Activated naive CD4-positive, alpha-beta T cell treated with anti-CD3 and anti-CD28 coated beads, Interleukin-2, amount 10 ng/mL, durations not matched to agents 7 days and 5 days (primary cell): Measurements from ENCODE around the gene LRP8.
A peak's percentile ranks its signal among the peaks of the same experiment; 100 is the strongest.

Source experiments
- CTCF ChIA-PET: fragments of 350-600 bp; sonication (Branson Sonifier 250); formaldehyde crosslinking; loops from one replicate; lab custom pipeline; 2021; ENCODE audit warnings: antibody characterized with exemption; lab: Charles Lee
- DNase-seq: peaks from one replicate; pipeline ENCODE4 v3.0.0-alpha.2; 2020
- H3K27ac Mint-ChIP-seq: one replicate; pipeline ENCODE4 v1.8.0; 2021; ENCODE audit warnings: mild to moderate bottlenecking, moderate library complexity, mixed read lengths
- H3K27me3 Mint-ChIP-seq: one replicate; pipeline ENCODE4 v1.8.0; 2021; ENCODE audit warnings: mild to moderate bottlenecking, mixed read lengths
- H3K36me3 Mint-ChIP-seq: one replicate; pipeline ENCODE4 v1.8.0; 2021; ENCODE audit warnings: mixed read lengths
- H3K4me1 Mint-ChIP-seq: one replicate; pipeline ENCODE4 v1.8.0; 2021; ENCODE audit warnings: mixed read lengths
- H3K4me3 Mint-ChIP-seq: one replicate; pipeline ENCODE4 v1.8.0; 2021; ENCODE audit warnings: mild to moderate bottlenecking, moderate library complexity, mixed read lengths
- H3K9me3 Mint-ChIP-seq: one replicate; pipeline ENCODE4 v1.8.0; 2021; ENCODE audit warnings: mixed read lengths

Gene LRP8

DNA sequence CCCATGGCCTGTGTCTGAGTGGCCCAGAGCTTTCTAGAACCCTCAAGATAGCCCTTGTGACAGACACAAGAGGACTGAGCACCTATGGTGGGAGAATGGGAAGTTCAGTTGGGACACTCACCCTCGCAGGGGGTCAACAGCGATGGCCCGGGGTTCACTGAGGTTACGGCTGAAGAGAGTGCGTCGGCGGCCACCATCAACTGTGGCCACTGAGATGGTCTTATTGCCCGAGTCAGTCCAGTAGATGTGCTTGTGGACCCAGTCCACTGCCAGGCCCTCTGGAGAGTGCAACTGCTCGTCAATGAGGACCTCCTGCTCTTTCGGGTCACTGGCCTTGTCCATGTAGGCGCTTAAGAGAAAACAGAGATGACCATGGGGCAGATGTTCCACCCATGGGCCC lies 63.8 kb downstream of the LRP8 start:
- Mint-ChIP-seq H3K27ac (no peak overlapping the region), H3K36me3 (peaks cover 51% of the 10 kb centered on the region), H3K4me3 (no peak overlapping the region), H3K4me1 (no peaks in the 10 kb centered on the region), H3K9me3 (no peaks in the 10 kb centered on the region), H3K27me3 (no peaks in the 10 kb centered on the region)
- no peak for DNase-seq
- CTCF ChIA-PET, result interaction anchor here (1.1 kb wide), 1 partner anchor 129 kb away, joined by 4 read pairs; no protein-coding TSS in a partner anchor

DNA sequence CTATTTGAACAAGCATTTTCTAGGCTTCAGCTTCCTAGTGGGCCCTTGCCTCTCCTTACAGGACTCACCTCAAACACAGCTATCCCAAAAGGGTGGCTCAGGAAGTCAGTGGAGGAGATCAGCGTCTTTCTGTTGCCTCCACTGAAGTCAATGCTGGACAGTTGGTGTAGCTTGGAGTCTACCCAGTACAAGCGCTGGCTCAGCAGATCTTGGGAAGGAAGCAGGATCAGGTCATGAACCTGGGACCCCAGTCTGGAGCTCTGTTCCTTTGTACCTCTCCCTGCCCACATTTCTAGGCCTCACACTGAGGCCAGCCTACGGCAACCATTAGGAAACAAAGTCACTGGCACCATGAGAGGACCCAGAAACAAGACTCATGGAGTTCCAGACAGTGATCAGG lies 65.9 kb downstream of the LRP8 start:
- CTCF ChIA-PET, result interaction anchor here (1.1 to 1.8 kb wide), 3 partner anchors 16 to 132 kb away, joined by 4 read pairs; no protein-coding TSS in a partner anchor
- H3K4me1 Mint-ChIP-seq, result no peaks in the 10 kb centered on the region
- no peak for DNase-seq
- no peaks in the 10 kb centered on the region for H3K27me3 Mint-ChIP-seq
- H3K9me3 Mint-ChIP-seq, result no peaks in the 10 kb centered on the region
- H3K4me3 Mint-ChIP-seq, result no peak overlapping the region
- peaks cover 57% of the 10 kb centered on the region for H3K36me3 Mint-ChIP-seq
- H3K27ac Mint-ChIP-seq, result no peak overlapping the region

DNA sequence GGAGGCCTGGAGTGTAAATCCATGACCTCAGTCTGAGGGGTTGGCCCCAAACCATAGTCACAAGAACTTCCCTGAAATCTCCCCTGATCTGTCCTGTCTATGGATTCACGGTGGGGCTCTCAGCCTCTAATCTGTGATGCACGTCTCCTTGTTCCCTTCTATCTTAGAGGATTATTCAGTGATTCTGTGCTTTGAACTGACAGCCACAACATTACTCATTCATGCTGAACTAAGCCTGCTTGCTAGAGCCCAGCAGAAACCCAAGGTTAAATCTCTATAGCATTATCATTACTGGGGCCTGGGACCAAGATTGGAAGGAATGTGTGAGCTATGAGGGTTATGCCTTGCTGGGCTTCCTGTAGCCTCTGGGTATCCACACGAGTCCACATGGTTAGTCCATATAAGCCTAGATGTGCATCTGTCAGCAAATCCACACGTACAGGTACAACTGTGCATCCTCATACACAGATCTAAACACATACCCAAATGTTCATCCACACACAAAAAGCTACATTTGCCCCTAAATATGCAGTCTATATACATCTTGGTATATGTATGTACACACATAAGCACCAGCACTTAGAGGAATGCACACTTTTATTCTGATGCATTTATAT lies 67.1 kb downstream of the LRP8 start:
- no peaks in the 10 kb centered on the region for H3K27me3 Mint-ChIP-seq
- CTCF ChIA-PET, result interaction anchor here (1.1 kb wide), 1 partner anchor 18 kb away, joined by 4 read pairs; no protein-coding TSS in a partner anchor
- no peak overlapping the region for H3K4me3 Mint-ChIP-seq
- H3K9me3 Mint-ChIP-seq, result no peaks in the 10 kb centered on the region
- H3K4me1 Mint-ChIP-seq, result no peaks in the 10 kb centered on the region
- no peak for DNase-seq
- no peak overlapping the region for H3K27ac Mint-ChIP-seq
- peaks cover 58% of the 10 kb centered on the region for H3K36me3 Mint-ChIP-seq

DNA sequence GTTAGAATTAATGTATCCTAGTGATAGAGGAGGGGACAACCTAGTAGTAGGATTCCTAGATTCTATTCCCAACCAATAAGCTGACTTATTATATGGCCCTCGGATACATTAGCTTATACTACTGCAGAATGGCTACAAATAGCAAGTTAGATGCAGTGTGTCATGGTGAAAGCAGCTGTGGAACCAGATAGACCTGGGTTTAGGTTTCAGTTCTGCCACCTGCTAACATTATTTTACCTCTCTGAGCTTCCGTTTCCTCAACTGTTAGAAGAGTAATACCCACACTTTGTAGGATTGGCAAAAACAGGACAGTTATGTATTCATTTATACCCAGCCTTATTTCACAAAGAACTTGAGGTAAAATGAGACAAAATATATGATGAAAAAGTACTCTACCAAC lies 67.9 kb downstream of the LRP8 start:
- CTCF ChIA-PET, result no interaction called here
- Mint-ChIP-seq H3K4me1 (no peaks in the 10 kb centered on the region), H3K4me3 (no peak overlapping the region), H3K27ac (peak overlapping the region; percentile 51), H3K27me3 (no peaks in the 10 kb centered on the region), H3K9me3 (no peaks in the 10 kb centered on the region), H3K36me3 (peaks cover 54% of the 10 kb centered on the region)
- no peak for DNase-seq

DNA sequence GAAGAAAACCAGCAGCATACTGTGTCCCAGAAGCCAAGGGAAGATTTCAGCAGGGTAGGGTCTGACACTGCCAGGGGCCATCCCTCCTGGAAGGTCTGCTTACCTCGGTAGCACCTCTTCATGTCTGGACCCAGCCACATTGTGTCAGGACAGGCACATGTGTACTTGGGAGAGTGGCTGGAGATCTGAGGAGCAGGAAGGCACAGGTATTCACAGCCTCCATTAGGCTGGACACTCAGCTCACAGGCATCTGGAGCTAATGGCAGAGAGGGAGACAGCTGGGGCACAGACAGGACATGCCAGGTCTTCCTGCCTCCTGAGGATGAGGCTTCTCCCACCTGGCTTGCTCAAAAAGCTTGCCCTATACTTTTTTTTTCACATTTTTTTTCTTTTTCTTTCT lies 69.7 kb downstream of the LRP8 start:
- H3K27me3 Mint-ChIP-seq, result no peaks in the 10 kb centered on the region
- H3K36me3 Mint-ChIP-seq, result peaks cover 48% of the 10 kb centered on the region
- no peaks in the 10 kb centered on the region for H3K4me1 Mint-ChIP-seq
- no peaks in the 10 kb centered on the region for H3K9me3 Mint-ChIP-seq
- CTCF ChIA-PET, result interaction anchor here (0.6 to 1.8 kb wide), 3 partner anchors 9 to 872 kb away, joined by 3 to 5 read pairs (median 3); no protein-coding TSS in a partner anchor
- no peak overlapping the region for H3K27ac Mint-ChIP-seq
- H3K4me3 Mint-ChIP-seq, result no peak overlapping the region
- no peak for DNase-seq

DNA sequence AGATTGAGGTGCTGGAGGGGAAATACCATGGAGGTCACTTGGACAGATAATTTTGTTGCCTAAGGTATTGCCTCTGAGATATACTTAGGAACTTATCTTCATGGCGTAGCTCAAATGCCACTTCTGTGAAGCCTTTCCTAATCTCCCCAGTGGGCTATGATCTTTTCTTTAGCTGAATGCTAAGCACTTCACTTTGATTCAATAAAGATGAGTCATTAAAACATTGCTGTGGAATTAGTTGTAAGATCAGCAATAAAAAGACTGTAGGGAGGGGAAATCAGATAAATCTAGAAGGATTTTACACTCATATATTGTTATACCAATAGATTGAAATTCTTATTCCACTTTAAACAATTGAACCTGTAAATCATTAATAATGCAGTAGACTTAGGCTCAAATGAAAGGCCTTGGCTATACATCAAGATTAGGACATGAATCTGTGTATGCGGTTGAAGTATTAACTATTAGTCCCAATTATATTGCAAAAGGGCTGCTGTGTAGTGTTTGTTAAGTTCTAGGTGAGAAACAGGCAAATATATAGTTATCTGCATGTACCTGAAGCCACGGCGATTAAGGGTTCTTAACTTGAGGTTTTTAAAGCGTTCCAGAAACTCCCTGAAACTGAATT lies 70.3 kb downstream of the LRP8 start:
- CTCF ChIA-PET, result interaction anchor here (1.7 to 1.8 kb wide), 2 partner anchors 10 to 136 kb away, joined by 3 to 5 read pairs; no protein-coding TSS in a partner anchor
- Mint-ChIP-seq H3K4me1 (no peaks in the 10 kb centered on the region), H3K4me3 (no peak overlapping the region), H3K9me3 (no peaks in the 10 kb centered on the region), H3K27ac (no peak overlapping the region), H3K27me3 (no peaks in the 10 kb centered on the region), H3K36me3 (peaks cover 43% of the 10 kb centered on the region)
- DNase-seq, result no peak

DNA sequence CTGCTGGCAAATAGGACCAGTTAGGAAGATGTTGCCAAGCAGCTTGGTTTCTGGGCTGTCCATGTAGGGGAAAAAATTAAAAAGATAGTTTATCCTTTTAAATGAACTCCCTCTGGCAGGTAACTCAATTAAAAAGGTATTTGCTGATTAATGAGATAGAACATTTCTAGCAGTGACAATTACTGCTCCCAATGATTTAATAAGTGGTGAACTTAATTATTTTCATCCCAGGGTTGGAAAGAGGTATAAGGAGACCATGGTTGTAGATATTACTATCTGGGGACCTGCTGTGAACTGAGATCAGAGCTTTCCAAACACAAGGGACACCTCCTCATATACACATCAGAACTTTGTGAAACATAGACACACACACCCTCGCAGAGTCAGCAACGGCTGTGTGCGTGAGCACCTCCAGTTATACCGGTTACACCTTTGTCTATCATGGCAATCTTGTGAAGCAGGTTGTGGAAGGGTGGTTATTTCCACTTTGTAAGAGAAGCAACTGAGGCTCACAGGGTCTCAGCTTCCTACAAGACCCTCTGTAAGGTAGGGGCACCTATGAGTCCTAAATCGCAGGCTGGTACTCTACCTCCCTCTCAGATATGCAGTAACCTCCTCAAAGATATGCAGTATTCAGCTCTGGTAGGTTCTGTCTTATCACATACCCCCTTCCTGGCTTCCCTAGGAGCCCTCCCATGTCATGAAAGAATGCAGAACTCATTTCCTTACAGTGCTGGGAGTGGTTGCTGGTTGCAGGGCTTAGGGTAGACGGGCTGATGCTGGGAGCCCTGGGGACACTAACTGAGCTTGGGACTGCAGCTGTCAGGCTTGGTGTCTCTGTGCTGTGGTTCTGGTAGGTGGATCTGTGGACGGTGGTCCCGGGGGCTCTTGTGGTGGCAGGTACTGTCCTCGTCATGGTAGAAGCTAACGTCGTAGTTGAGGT lies 71.1 kb downstream of the LRP8 start:
- CTCF ChIA-PET, result interaction anchor here (1.1 to 1.8 kb wide), 3 partner anchors 11 to 137 kb away, joined by 3 to 5 read pairs (median 3); no protein-coding TSS in a partner anchor
- Mint-ChIP-seq H3K4me1 (no peaks in the 10 kb centered on the region), H3K27me3 (no peaks in the 10 kb centered on the region), H3K27ac (no peak overlapping the region), H3K4me3 (no peak overlapping the region), H3K36me3 (peaks cover 45% of the 10 kb centered on the region), H3K9me3 (no peaks in the 10 kb centered on the region)
- DNase-seq, result no peak

DNA sequence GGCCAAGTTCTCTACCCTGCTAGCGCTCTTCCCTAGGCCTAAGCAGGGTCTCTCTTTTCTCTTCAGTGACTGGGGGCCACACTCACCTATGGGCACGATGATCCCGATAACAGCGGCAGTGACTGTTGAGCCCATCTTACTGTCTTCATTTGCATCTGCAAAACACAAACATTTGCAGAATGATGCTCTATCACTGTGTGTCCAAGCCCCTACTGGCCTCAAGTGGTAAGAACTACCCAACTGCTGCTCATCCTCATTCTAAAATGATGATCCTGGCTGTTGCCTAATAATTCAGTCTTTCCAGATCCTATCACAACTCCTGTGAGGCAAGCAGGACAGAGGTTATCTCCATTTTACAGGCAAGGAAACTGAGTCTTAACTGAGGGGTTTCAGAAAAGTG lies 72.8 kb downstream of the LRP8 start:
- Mint-ChIP-seq H3K4me3 (no peak overlapping the region), H3K27me3 (no peaks in the 10 kb centered on the region), H3K27ac (no peak overlapping the region), H3K36me3 (peaks cover 45% of the 10 kb centered on the region), H3K4me1 (no peaks in the 10 kb centered on the region), H3K9me3 (no peaks in the 10 kb centered on the region)
- CTCF ChIA-PET, result interaction anchor here (0.7 kb wide), 1 partner anchor 8 kb away, joined by 3 read pairs; no protein-coding TSS in a partner anchor
- no peak for DNase-seq

DNA sequence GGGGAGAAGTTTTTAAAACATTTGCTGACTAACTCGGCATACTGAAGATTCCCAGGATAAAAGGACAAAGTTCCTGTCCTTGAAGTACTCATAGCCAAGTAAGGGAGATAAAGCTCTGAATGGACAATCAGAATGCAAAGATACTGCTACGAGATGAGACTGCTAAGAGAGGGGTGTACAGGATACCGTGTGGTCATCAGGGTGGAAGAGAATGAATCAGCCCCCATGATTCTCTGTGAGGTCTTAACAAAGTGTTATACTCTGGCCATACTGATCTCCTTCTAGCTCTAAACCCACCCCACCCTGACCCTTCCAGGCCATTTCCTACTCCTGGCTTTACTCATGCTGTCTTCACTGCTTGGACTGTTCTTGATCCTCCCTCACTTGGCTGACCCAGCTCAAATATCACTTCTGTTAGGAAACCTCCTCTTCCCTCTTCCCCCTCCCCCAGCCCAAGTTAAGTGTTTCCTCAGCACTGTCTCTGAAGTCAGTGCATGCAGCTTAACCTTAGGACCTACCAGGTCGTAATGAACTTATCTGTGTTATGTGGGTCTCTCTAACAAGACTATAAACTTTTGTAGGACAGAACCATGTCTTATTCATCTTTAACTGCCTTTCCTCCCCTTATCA lies 73.7 kb downstream of the LRP8 start:
- Mint-ChIP-seq H3K36me3 (peaks cover 45% of the 10 kb centered on the region), H3K4me3 (no peak overlapping the region), H3K27me3 (no peaks in the 10 kb centered on the region), H3K4me1 (no peaks in the 10 kb centered on the region), H3K9me3 (no peaks in the 10 kb centered on the region), H3K27ac (no peak overlapping the region)
- DNase-seq, result no peak
- CTCF ChIA-PET, result interaction anchor here (0.6 to 0.9 kb wide), 2 partner anchors 14 to 219 kb away, joined by 3 read pairs; no protein-coding TSS in a partner anchor

DNA sequence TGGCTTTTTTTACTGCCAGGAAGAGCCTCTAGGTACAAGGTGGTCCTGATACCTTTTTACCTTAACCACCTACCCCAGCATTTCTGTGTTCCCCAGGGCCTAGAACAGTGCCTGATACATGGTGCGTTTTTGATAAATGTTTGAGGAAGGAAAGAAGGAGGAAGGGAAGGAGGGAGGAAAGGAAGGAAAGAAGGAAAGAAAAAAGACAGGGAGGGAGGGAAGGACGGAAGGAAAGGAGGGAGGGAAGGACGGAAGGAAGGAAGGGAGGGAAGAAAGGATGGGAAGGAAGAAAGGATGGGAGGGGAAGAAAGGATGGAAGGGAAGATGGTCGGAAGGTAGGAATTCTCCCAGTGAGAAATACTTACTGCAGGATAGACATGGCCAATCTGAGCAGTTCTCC lies 77.5 kb downstream of the LRP8 start:
- H3K9me3 Mint-ChIP-seq, result no peaks in the 10 kb centered on the region
- CTCF ChIA-PET, result interaction anchor here (1.8 kb wide), 1 partner anchor 143 kb away, joined by 4 read pairs; no protein-coding TSS in a partner anchor
- no peaks in the 10 kb centered on the region for H3K4me1 Mint-ChIP-seq
- H3K4me3 Mint-ChIP-seq, result no peak overlapping the region
- H3K36me3 Mint-ChIP-seq, result peaks cover 40% of the 10 kb centered on the region
- no peak overlapping the region for H3K27ac Mint-ChIP-seq
- DNase-seq, result no peak
- H3K27me3 Mint-ChIP-seq, result no peaks in the 10 kb centered on the region

DNA sequence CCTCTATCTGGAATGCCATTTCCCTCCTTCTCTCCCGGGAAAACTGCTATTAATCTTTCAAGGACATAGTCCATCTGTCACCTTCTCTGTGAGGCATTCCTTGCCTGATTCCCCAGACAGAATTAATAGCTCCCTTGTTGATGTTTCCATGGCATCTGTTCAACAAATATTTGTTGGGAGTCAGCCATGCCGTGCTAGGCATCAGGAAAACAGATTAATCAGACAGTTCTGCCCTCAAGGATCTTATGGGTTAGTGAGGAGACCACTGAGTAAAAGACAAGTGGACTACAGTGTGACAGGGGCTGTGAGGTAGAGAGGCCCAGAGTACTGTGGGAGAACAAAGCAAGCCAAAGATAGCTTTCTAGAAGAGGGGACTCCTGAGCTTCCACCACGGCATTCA lies 78.2 kb downstream of the LRP8 start:
- H3K36me3 Mint-ChIP-seq, result peaks cover 39% of the 10 kb centered on the region
- no peak overlapping the region for H3K4me3 Mint-ChIP-seq
- no peak for DNase-seq
- H3K27ac Mint-ChIP-seq, result no peak overlapping the region
- H3K9me3 Mint-ChIP-seq, result no peaks in the 10 kb centered on the region
- H3K27me3 Mint-ChIP-seq, result no peaks in the 10 kb centered on the region
- H3K4me1 Mint-ChIP-seq, result no peaks in the 10 kb centered on the region
- CTCF ChIA-PET, result no interaction called here

DNA sequence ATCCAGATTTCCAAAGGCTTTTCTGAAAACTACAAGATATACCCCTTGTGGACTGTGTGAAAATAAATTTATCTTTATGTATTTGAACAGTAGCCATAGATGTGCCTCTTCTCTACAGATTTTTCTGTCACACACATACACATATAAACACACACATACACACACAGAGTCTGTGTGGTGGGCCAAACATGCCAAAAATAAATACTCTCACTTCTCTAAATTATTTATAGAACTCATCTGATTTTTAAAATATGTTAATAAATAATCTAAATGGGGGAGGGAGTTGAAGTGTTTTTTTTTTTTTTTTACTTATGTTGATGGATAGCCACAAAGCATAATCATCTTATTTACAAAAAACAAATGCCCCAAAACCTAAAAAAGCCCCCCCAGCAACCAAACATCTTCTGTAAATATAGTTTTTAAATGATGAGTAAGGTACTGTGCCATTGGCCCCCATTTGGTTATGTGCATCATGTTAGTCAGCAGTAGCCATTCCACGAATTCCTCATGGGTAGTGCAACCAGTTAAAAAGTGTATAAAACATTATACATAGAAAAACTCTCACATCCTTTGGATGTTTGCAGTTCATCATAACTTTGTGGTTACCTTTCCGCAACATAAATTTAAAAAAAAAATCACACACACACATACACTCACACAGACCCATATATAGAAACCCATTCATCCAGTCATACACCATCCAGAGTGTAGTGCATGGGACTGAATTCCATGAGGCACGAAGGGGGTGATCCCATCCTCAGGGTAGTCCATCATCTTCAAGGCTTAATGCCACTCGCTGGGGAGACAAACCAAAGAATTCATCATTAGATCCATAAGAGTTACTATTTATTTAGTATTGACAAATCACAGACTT lies 81.4 kb downstream of the LRP8 start:
- Mint-ChIP-seq H3K9me3 (no peaks in the 10 kb centered on the region), H3K27me3 (no peaks in the 10 kb centered on the region), H3K36me3 (peaks cover 42% of the 10 kb centered on the region), H3K4me3 (no peak overlapping the region), H3K4me1 (no peaks in the 10 kb centered on the region), H3K27ac (no peak overlapping the region)
- CTCF ChIA-PET, result interaction anchor here (0.9 kb wide), 1 partner anchor 9 kb away, joined by 3 read pairs; no protein-coding TSS in a partner anchor
- no peak for DNase-seq

DNA sequence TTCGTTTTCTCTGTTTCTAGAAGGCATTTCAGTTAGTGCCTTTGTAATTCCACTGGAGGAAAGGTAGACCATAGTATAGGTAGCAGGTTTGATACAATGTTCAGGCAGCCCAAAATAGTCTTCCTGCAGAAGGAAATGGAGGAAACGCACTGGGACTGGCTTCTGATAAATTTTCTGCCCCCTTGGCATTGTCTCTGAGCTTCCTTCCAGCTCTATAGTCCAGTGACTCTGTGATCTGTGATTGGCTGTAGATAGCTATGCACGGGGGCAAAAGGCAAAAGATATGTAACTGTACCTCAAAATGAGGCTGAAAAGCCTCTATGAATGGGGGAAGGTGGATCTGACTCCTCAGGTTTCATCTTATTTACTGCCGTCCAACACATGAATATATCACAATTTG lies 83.7 kb downstream of the LRP8 start:
- no peak for DNase-seq
- Mint-ChIP-seq H3K36me3 (peaks cover 26% of the 10 kb centered on the region), H3K4me1 (peaks cover 2% of the 10 kb centered on the region), H3K4me3 (no peak overlapping the region), H3K27ac (no peak overlapping the region), H3K27me3 (no peaks in the 10 kb centered on the region), H3K9me3 (no peaks in the 10 kb centered on the region)
- CTCF ChIA-PET, result no interaction called here
